COLO829 (cell line): ENCODE data around the gene MCCD1.
"Not testable (repeated sequence)": the region's sequence is repeated elsewhere in the genome, so short reads cannot be mapped to it uniquely, and the experiment has no call there.

ENCODE experiments used
- DNase-seq: peaks from one replicate; pipeline ENCODE4 v3.0.0; 2012; ENCODE audit warnings: low spot score

MCCD1 gene, protein sequence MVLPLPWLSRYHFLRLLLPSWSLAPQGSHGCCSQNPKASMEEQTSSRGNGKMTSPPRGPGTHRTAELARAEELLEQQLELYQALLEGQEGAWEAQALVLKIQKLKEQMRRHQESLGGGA

DNA sequence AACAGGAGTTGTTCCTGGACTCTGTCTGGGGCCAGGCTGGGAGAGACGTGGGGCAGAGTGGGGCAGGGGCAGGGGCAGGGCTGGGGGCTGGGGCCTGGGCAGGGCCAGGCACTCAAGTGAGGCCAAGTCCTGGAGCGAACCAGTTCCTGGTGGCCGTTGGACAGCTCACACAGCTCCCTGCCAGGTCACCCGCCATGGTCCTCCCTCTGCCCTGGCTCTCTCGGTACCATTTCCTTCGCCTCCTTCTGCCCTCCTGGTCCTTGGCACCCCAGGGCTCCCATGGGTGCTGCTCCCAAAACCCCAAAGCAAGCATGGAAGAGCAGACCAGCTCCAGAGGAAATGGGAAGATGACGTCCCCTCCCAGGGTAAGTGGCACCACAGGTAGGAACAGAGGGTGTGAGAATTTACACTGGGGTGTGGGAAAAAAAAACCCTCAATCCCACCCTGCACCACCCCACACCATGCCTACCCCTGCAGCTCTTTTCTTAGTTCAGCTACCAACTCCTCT, at the start of gene MCCD1:
Gene MCCD1 (plus strand): TSS at position 142 of the 508 bp plus-strand sequence. CDS start 53 bp downstream, at position 195.
- DNase-seq = no peak

GRCh38 chr6:31479151-31479932, 49.4 kb upstream of the MCCD1 start:
- no peak for DNase-seq

DNA sequence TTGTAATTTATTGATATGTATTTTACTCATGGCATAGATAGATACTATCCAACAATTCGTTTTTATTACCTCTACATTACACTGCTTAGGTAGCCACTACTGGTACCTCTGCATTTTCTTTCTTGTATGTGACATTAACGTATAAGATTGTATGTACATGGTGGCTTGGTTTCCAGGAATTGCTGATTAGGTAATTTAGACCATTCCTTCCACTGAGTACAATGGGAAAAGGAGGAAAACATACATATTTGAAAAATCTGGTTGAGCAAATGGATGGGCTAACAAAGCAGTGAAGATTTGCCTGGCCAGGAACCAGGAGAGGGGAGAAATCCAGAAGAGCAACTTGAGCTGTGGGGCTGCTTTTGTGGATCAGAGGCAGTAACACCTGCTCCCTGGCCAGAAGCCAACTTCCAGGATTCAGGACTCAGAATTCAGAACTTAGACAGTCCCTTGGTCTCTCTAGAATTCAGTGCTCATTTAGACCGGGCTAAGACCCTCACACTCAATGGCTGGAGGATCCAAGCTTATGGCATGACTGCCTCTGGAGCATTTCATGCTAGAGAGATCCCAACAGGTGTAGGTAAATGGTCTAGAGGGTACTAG, 48.7 kb upstream of the MCCD1 start:
- no peak for DNase-seq

DNA sequence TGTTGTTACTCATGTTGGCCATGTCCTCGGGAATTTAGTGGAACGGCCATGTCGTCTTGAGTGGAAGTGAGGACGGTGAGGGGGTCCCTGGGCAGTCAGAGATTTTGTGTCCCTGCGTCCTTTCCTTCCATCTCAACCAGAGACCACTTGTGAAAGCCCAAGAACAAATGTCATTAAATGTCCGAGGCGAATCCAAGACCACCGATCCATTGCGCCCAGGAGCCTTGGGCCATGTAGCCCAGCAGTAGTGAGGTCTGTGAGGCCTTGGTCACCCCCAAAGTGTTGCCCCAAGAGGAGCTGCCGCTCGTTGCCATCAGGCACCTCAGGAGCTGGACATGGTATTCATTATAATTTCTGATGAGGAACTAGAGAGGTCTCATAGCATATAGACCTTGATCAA, 48.2 kb upstream of the MCCD1 start:
- DNase-seq = no peak

GRCh38 chr6:31483392-31483791, 45.4 kb upstream of the MCCD1 start:
- no peak for DNase-seq

DNA sequence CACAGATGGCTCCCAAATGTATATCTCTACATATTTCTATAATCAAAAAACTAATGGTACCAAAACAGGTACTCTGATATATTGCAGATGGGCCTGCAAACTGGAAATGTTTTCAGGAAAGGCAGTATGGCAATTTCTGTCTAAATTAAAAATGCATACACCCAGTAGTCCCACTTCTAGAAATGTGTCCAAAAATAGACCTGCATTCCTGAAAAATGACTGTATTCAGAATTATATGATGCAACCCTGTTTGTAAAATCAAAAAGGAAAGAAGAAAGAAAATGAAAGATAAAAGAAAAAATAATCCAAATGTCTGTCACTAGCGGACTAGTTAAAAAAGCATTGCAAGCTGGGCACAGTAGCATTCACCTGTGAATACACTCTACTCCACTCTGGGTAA, 43.7 kb upstream of the MCCD1 start:
- no peak for DNase-seq

GRCh38 chr6:31486065-31486837, 42.5 kb upstream of the MCCD1 start:
- DNase-seq = not testable (repeated sequence)

DNA sequence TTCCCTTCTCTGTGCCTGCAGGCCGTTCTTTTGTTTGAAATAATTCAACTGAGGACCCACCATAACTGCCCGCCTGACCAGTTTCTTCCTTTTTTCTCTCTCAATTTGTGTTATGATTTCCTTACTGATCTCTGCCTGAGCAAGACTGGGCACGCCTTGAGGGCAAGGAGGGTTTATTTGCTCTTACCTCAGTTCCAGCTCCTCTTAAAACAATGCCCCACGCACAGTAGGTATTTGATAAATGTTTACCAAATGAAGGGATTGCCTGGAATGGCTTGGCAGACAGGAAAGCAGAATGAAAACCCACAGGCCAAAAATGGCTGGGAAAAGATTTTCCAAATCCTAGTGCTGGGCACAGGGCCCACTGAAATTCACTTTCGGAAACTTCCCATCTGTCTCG, 41.1 kb upstream of the MCCD1 start:
- DNase-seq = not testable (repeated sequence)

- DNase-seq = no peak
Observed at GRCh38 chr6:31489086-31489485, 39.7 kb upstream of the MCCD1 start.

DNA sequence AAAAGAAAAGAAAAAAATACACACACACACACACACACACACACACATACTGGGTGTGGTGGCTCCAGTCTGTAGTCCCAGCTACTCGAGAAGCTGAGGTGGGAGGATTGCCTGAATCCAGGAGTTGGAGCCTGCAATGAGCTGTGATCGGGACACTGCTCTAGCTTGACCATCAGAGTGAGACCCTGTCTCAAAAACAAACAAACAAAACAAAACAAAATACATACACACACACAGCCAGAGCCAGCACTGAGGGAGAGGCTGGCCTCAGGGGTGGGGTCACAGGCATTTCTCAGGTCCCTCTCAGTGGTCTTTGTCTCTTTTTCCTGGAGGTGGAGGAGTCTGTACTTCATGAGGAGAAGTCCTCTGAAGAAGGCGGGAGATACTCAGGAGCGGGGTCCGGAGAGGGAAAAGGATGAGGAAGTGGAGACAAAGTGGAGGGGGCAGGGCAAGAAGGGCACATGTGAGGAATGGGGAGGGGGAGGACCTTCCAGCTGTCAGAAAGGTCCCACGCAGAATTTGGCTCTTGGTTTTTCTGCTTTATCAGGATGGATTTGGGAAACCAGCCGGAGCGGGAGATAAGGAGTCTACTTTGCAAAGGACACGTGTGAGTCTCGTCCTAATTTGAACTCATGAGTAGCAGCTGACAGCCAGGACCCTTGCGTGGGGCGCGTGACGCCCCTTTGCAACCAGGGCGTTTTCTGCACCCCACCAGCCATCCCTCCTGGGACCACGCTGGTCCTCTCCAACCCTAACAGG, 38.5 kb upstream of the MCCD1 start:
- no peak for DNase-seq

GRCh38 chr6:31493550-31493874, 35.2 kb upstream of the MCCD1 start:
- not testable (repeated sequence) for DNase-seq

DNA sequence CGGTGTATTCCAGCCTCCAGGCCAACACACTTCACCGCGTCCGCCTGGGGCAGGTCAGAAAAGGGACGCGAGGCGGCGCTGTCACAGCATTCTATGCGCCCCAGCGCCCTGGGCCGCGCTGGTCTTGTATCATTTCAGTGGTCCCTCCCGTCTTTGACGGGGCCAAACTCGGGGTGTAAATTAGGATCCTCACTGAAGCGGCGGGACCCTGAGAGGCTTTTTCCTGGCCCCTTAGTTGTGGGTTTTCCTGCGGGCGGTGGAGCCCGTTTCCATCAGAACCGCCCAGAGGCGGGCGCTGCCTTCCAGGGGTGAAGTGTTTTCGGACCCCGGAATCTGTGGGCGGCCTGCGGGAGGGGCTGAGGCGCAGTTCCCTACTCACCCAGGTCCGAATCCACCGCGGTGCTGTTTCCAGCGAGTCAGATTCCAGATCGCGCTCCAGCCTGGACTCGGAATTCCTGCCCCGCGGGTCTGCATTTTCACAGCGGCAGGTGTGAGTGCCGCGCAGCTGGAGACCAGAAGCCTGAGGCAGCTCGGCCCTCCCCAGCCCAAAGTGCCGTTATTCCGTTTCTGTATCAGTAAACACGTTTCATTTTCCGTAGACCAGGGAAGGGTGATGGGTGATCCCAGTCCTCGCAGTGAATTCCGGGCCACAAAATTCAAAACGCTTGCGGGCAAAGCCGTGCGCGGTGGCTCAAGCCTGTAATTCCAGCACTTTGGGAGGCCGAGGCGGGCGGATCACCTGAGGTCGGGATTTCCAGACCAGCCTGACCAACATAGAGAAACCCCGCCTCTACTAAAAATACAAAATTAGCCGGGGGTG, 34.7 kb upstream of the MCCD1 start:
- no peak for DNase-seq

- no peak for DNase-seq
Observed at GRCh38 chr6:31495580-31495979, 33.2 kb upstream of the MCCD1 start.

GRCh38 chr6:31496826-31497225, 31.9 kb upstream of the MCCD1 start:
- DNase-seq = not testable (repeated sequence)

- DNase-seq = peak; percentile 74
Observed at GRCh38 chr6:31497531-31498476, 31.0 kb upstream of the MCCD1 start, which contains the start of gene MICB. Gene MICB, plus strand, starts transcription at chr6:31498145. Its CDS starts 49 bp downstream, at chr6:31498194.

- DNase-seq = no peak
Observed at GRCh38 chr6:31498748-31499147, 30.0 kb upstream of the MCCD1 start.

DNA sequence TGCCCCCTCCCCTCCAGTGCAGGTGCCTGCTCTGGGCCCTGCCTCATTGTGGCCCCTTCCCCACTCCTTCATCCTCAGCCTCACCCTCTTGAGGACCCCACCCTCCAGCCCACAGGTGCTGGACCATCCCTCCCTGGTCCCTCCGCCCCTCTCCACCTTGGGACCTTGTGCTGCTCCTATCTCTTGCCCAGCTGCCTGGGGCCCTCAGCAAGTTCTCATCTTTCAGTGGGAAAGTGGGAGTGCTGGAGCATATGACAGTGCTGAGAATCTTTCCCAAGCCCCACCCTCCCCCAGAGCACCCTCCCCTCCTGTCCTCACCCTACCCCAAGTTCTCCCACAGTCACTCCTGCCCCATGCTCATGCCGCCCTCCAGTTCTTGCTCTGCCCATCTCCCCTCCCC, 29.1 kb upstream of the MCCD1 start:
- DNase-seq = not testable (repeated sequence)

- no peak for DNase-seq
Observed at GRCh38 chr6:31502586-31502985, 26.2 kb upstream of the MCCD1 start.

DNA sequence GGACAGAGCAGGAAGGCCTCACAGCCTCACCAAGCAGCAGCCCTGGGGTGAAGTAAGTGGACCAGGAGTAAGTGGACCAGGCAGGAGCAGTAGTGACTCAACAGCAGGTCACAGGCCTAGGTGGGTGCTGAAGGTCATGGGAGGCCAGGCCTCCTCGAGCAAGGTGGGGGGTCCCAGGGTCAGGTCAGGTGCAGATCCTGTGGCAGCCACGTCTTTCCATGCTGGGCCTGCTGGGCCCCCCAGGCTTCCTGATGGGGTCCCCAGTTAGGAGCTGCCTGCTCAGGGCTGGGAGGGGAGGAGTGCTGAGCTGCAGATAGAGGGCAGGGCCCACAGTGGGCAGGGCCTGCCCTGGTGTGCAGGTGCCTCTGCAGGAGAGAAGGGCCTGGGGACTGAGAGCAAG, 19.7 kb upstream of the MCCD1 start:
- DNase-seq = not testable (repeated sequence)

DNA sequence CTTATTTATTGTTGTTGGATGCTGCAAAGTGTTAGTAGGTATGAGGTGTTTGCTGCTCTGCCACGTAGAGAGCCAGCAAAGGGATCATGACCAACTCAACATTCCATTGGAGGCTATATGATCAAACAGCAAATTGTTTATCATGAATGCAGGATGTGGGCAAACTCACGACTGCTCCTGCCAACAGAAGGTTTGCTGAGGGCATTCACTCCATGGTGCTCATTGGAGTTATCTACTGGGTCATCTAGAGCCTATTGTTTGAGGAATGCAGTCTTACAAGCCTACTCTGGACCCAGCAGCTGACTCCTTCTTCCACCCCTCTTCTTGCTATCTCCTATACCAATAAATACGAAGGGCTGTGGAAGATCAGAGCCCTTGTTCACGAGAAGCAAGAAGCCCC, 18.8 kb upstream of the MCCD1 start:
- no peak for DNase-seq
